Measurements from ENCODE around the gene SLC41A2.

GRCh38 chr12:104964856-104965205 lies 6.7 kb upstream of the SLC41A2 start:
- no peak for TF ChIP-seq ELK1 (IDR thresholded peaks at IDR 0.05; ENCODE audit: borderline replicate concordance, low read depth, low read length)
- TF ChIP-seq CTCF (conservative IDR thresholded peaks at IDR 0.05; ENCODE audit: low read depth, low read length), result no peak
- TF ChIP-seq SMC3 (IDR thresholded peaks at IDR 0.05; ENCODE audit: low read depth, low read length), result no peak
- no peak for TF ChIP-seq MAZ (IDR thresholded peaks at IDR 0.05; ENCODE audit: borderline replicate concordance, low read depth, low read length)
- no peak for TF ChIP-seq POLR2A (IDR thresholded peaks at IDR 0.05; ENCODE audit: low read depth, low read length)
- no peak for TF ChIP-seq FOS (IDR thresholded peaks at IDR 0.05; ENCODE audit: low read depth, low read length)
- no peak for TF ChIP-seq RFX5 (IDR thresholded peaks at IDR 0.05; ENCODE audit: low read depth, low read length)
- no peak for TF ChIP-seq RCOR1 (IDR thresholded peaks at IDR 0.05; ENCODE audit: insufficient replicate concordance, low read length)
